ENCODE data around the gene USP30.

Gene USP30

DNA sequence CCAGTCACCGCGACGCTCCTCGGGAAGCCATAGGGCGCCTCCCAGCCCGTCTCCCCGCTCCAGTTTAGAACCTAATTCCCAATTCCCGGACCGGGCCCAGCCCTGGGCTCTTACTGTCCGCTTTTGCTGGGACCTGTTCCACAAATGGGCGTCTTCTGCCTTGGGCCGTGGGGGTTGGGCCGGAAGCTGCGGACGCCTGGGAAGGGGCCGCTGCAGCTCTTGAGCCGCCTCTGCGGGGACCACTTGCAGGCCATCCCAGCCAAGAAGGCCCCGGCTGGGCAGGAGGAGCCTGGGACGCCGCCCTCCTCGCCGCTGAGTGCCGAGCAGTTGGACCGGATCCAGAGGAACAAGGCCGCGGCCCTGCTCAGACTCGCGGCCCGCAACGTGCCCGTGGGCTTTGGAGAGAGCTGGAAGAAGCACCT is 45.8 kb downstream of the USP30 start:
- DNase-seq = peak; percentile 25 to 28

DNA sequence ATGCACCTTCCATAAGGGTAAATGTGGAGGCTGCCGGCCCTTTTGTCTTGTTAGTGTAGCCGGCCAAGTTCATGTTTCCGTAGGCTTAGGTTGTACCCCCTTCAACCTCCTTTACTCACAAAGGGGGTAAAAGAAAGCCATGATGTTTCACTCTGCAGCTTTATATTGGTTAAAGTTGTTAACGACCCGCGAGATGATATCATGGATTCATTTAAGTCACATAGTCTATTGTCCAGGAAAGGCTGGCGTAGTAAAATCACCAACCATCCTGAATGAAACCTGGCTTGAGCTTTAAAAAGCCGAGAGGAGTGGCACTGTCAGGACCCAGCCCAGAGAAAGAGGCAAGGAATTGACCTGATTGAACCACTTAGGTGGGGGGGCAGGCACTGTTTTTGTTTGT is 46.3 kb downstream of the USP30 start:
- DNase-seq = no peak

DNA sequence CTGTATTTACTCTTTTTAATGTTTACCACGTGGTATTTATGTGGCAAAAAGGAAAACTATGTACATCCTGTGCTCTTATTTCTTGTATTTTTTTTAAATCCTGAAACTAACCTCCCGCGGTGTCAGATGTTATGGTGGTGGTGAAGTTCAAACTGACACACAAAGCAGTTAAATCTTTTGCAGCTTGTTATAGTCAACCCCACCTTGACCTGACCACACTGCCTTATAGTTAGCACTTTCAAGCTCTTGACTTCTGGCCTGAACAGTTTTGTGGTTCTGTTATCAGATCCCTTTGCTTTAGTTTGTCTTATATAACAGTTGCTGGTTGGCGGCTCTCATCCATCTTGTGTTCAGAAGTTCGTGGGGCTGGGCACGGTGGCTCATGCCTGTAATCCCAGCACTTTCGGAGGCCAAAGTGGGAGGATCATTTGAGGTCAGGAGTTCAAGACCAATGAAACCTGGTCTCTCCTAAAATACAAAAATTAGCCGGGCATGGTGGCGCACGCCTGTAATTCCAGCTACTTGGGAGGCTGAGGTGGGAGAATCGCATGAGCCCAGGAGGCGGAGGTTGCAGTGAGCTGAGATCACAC is 47.1 kb downstream of the USP30 start:
- DNase-seq = no peak

DNA sequence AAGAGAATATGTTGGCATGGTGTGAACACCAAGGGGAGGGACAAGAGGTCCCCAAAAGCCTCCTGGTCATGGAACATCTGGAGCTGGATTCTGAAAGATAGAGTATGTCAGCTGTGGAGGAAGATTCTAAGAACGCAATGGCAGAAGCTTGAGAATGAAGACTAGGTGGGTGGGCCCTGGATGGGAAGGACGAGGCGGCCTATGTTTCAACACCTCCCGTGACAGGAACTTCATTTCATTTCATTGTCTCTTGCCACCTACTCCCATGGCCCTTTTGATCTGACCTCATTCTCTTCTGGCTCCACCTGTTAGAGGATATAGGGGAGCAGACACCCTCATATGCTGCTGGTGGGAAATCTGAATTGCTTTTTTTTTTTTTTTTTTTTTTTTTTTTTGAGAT is 48.4 kb downstream of the USP30 start:
- peak in 1 of 2 donors; percentile 53 for DNase-seq

DNA sequence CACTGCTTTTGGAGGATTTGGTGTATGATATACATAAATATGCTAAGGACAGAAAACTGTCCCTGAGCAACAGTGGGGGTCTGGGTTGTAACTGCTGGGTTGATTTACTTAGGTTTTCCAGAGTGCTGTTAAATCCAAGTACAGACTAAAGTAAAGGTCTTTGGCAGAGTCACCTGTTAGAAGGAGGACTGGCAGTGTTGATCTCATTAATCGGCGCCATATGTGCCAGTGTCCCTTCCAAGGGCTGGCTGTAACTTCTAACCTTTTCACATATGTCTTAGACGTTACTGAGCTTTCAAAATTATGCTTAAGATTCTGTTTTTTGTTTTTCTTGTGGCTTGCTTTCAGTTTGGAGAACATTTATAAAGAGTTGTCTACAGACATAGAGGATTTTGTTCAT is 50.1 kb downstream of the USP30 start:
- no peak for DNase-seq

DNA sequence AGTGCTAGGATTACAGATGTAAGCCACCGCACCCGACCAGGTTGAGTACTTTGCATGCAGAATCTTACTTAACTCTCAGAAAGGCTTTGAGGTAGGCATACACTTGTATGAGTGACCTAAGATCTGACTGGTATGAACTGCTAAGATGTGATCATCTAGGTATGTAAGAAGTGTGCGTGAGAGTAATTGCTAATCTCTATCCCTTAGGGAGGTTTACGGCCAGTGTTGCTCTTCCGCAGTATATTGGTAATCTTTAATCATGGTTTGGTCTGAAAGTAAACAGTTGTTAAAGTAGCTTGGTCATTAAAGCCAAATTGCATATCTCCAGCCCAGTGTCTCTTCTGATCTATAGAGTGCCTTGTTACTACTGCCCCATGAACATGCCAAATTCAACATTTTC is 52.8 kb downstream of the USP30 start:
- no peak for DNase-seq

DNA sequence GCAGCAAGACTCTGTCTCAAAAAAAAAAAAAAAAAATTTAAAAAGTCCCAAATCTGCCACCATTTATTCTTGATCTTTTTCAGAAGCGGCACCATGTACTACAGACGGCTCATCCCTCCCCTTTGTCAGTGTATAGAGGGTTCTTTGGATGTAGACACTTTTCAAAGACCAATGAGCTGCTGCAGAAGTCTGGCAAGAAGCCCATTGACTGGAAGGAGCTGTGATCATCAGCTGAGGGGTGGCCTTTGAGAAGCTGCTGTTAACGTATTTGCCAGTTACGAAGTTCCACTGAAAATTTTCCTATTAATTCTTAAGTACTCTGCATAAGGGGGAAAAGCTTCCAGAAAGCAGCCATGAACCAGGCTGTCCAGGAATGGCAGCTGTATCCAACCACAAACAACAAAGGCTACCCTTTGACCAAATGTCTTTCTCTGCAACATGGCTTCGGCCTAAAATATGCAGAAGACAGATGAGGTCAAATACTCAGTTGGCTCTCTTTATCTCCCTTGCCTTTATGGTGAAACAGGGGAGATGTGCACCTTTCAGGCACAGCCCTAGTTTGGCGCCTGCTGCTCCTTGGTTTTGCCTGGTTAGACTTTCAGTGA is 57.5 kb downstream of the USP30 start:
- DNase-seq = no peak

DNA sequence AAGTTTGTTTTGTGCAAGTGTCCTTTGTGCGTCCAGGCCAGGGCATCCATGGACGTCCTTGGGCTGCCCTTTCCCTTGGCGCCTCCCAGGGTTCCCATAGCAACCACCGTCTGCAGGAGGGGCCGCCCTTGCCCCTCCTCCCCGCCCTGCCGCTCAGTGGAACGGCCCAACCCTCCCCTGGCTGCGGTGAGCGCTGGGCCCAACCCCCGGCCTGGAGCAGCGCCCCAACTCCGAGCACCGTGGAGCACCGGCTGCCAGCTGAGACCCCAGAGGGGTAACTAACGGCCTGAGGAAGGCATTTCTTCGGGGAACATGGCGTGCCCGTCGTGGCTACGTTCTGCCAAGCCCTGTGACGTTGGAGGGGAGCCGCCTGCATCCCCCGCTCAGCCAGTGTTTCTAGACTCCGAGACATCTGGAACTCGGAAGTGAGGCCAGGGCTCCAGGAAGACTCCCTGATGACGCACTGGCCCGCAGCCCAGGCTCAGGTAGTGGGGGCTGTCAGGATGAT is 58.7 kb downstream of the USP30 start:
- DNase-seq = peak; percentile 44 to 63

DNA sequence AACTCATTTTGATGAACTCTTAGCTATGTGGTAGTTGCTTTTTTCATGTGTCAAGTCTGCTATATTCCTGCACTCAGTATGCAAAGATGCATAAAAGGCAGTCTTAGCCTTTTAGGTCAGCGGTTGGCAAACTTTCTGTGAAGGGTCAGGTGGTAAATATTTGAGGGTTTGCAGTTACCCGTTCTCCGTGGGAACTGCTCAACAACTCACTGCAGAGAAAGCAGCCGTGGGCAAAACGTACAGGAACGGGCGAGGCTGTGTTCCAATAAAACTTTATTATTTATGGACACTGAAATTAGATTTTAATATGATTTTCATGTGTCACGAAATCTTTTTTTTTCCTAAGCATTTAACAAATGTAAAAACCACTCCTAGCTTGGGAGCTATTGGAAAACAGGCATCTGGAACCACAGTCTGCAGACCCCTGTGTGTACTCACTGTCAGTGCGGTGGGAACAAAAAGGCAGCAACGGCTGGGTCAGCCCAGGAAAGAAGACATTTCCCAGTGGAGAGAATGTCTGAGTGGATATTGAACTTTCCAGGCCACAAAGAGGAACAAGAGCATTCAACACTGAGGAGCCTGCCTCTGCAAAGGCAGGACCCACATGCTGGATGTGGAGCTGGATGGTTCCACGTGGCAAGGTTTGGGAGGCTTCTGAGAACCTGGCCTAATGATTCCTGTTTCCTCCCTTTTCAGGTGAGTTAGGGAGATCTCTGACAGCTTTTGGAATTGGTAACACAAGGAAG is 60.5 kb downstream of the USP30 start:
- no peak for DNase-seq

DNA sequence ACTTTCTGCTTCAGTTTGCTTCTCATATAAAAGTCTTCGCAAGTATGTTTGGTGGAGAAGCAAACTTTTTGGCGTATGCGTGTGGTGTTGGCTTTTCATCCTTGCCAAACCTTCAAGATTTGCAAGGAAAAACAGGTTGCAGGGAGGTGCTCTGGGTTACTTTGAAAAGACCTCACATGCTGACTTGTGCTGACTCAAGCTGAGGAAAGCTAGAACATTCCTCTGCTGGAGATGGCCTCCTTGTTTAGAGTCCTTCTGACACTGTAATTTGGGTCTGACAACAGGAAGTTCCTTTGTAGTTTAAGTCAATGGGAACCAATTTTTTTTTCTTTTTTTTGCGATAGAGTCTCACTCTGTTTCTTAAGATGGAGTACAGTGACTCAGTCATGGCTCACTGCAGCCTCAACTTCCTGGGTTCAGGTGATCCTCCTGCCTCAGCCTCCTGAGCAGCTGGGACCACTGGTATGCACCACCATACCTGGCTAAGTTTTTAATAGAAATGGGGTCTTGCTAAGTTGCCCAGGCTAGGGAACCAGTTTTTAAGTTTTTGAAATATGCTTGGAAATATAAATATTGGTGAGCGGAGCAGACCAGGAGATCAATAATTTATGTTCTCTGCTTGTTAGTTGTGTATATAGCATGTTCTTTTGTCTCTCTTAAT is 61.4 kb downstream of the USP30 start:
- no peak for DNase-seq

DNA sequence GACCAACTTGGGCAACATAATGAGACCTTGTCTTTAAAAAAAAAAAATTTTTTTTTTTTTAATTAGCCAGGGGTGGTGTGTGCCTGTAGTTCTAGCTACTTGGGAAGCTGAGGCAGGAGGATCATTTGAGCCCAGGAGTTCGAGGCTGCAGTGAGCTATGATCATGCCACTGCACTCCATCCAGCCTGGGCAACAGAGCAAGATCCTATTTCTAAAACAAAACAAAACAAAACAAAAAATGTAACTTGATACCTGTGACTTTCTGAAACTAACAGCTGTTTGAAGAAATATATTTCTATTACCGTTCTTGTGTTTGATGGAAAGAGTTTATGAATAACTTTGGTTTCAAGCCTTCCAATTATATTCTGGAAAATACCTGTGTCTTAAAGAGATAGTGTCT is 62.3 kb downstream of the USP30 start:
- no peak for DNase-seq

DNA sequence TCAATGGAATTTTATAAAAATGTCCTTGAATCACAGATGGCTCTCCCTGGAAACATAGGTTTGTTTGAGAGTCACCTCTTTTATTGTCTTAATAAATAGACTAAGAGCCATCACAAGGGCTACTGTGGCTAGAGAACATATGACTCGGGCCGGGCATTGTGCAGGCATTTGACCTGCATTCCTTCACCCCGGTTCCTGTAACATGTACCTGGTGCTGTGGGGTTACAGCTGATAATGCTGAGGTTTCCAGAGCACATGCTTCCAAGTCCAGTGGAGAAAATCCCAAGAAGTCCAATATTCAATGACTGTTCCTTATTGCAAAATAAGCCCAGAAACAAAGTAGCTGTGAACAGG is 63.0 kb downstream of the USP30 start:
- DNase-seq = no peak

DNA sequence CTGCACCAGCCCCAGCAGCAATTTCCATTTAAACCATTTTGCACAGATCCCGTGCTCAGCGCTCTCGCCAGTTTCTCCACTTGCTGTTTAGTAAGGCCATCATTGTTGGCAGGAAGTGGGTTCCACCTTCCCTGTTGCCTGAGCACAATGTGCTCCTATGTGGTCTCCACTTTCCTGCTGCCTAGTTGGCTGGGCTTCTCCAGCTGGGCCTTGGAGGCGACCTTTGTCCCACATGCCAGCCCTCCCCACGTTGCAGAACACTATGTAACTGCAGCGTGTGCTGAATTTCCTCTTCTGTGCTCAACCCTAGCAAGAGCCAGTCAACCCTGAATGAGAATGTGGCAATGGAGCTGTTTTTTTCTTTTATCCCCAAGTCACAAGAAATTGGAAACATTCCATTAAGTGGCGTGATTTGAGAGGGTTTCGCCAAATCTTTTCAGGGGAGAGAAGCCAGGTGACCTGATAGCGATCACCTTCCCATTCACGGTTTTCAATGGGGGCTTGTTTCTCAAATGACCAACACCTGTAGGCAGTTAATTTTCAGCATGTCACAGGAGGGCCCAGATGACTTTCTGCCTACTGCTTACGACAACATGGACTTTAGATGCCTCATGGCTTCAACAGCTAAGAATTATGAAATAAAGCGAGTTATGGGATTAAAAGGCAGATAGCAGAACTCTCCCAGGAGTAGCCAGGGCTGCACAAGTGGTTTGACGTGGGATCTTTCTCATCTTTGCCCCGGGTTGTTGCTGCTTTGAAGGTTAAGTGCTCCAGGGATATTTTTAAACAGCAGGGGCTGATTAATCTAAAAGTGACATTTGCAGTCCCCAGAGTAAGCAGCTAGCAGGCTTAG is 63.6 kb downstream of the USP30 start, which contains the start of gene ACACB:
TSS of gene ACACB (plus strand) at position 830 of the 853 bp plus-strand sequence. CDS start 22,819 bp downstream, outside the sequence.
- DNase-seq = peak; percentile 49 to 70

DNA sequence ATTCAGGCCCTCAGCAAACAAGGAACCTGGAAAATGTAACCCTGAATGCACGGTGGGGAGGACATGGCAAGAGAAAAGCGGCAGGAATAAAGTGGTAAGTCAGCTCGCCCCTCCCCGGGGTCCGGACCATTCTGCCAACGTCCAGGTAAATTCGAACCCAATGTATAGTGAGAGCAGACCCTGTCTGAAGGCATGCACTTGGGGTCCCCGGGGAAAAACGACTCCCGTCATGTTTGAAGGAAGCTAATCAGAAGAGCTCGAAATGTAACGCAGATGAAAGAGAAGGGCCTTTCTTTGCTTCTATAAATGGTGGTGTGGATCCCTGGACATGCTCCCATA is 64.2 kb downstream of the USP30 start:
- DNase-seq = no peak

DNA sequence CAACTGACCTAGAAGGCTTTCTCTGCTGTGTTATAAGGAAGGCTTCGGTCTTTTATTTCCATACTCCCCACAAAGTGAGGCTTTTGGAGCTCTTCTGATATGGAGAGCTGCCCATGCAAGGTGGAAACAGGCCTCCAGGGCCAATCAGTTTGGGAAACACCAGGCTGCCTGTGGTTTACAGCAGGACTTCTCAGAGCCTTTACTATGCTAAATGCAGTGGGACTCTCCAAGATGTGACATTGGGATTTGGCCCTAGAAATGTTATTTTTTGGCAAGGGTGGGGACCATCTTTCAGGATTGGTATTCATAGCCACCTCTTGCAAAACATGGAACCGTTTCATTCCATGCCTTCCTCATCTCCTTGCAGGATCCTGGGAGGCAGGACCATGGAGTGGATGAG is 67.7 kb downstream of the USP30 start:
- no peak for DNase-seq

DNA sequence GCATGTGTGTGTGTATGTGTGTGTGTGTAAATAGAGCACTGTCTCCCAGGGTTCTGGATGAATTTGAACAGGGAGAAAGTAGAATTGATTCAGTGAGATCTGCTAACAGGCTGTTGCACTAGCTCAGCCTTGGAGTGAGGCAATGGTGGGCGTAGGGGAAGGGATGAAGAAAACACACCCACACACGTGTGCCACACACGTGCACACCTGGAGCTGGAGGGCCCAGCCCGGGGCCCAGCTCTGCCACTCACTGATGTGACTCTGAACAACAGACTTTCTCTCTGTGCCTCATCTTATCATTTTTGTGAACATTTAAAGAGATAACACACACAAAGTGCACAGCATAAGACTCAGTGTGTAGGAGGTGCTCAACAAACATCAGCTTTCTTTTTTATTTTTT is 68.2 kb downstream of the USP30 start:
- no peak for DNase-seq

DNA sequence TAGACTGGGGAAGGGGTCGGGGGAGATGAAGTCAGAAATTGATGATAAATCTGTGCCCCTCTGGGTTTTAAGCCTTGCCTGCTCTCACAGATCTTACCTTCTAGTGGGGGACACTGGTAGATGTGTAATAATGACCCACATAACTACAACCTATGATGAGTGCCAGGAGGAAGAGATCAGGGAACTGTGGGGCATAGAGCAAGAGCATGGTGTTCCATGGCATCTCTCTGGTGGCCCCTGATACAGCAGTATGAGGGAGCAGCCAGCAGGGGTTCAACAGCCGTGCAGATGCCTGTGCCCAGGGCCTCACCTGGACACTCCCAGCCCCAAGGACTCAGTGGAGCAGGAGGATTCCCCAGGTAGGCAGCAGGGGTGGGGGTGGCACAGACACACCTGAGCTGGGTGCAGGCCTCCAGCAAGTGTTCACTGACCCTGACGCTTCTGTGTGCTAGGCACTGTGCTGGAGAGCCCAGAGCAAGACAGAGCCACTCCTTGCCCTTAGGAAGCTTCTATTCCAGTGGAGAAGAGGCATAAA is 69.0 kb downstream of the USP30 start:
- DNase-seq = no peak

DNA sequence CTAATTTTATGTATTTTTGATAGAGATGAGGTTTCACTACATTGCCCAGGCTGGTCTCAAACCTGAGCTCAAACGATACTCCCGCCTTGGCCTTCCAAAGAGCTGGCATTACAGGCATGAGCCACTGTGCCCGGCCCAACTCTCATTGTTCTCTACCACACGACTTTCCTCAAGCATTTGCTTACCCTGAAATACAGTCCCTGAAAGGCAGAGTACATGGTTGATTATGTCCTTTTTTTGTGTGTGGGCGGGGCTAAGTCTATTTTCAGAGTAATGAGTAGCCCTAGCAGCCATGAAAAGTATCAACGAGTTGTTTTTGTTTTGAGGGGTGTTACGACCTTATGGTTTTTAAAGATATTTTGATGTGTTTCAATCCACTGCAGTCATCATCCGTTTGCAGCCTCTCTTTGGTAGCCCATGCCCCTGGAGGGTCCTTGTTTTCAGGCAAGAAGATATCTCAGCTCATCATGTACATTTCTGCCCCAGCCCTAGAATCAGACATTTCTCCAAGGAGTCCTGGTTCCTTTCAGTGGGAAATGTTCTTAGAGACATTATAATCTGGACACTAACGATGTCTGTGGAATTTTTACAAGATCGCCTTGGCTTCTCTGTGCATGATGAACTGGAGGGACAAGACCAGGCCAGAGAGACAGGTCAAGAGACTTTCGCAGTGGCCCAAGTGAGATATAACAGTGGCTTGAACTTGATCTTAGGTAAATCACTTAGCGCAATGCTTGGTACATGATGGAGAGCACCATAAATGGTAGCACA is 72.7 kb downstream of the USP30 start:
- no peak for DNase-seq

DNA sequence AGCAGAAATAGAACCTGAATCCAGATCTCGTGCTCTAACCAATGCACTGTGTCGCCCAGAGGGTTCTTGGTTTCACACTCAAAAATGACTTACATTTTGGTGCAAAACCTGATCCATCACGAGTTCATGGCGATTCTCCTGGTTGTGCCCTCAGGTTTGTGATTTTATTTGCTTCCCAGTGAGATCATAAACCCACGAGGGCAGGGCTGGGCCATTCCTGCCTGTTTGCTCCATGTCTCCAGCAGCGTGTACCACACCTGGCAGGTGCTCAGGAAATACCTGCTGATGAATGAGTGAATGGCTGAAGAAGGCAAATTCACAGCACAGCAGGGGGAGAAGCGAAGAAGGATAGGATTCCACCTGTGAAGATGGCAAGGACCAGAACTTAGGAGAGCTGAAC is 73.4 kb downstream of the USP30 start:
- DNase-seq = no peak

DNA sequence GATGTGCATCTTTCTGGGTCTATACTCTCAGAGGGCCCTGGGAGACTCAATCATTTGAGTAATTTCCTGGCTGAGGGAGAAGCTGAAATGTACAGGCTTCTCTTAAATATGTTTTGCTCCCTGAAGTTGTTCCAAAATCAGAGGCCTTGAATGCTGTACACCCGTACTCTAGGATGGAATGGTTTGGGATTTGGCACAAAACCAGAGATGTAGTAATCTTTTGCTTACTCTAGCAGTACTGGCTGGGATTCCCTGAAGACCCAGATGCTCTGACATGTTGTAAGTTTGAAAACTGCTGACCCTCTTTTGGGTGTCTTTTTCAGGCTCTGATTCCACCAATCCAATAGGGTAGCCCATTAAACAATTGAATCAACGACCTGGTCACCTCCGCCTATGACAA is 74.4 kb downstream of the USP30 start:
- DNase-seq = no peak

DNA sequence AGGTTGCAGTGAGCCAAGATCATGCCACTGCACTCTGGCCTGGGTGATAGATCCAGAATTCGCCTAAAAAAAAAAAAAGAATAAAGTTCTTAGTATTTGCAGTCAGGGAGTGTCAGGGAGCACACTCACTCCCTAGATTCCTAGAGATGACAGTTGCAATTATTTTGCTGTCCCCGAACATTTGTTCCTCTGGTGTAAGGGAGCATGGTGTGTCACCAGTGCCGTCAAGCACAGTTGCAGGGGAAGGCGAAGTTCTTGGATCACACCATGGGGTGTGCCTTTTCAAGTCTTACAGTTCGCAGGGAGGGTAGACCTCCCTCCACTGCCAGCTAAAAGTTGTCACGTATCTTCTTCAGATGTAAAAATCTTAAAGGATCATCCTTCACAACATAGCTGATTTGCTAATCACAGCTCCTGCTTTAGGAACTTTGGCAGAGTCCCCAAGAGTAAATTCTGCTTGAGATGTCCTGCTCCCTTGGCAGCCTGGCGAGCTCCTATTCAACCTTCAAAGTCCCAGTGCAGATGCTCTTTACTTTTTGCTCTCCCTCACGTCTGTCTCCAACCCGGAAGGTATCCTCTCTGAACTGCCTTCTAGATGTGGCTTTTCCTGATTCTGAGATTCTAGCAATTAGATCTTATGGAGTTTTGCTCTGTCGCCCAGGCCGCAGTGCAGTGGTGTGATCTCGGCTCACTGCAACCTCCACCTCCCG is 75.3 kb downstream of the USP30 start:
- DNase-seq = no peak
